Subcutaneous adipose tissue (tissue), 4 donors: ENCODE results near the gene KATNB1. TPM values are rescaled to one million over a fixed set of nuclear protein-coding genes. Genes with fewer than 3 reads are reported as not detected.

Experiments
- CTCF ChIP-seq: fragments of 450-650 bp; IDR thresholded peaks from one replicate; pipeline ENCODE4 v1.5.1; 2016; ENCODE audit warnings: low read depth, mild to moderate bottlenecking, control low read depth, antibody characterized with exemption, moderate library complexity
- total RNA-seq, 4 donors: library from RNA; depleted of rRNA; stranded (reverse); fragments of >200 nt; gene quantifications; one replicate each; pipeline ENCODE4 v1.1.0, GENCODE V29; 2016

Gene KATNB1
- total RNA-seq, 4 donors from 2014 or later: 8.6 to 14.3 (median 10.7) TPM

GRCh38 chr16:57757326-57757786, 21.8 kb downstream of the KATNB1 start:
- no peak for TF ChIP-seq CTCF

GRCh38 chr16:57757883-57758282, 22.3 kb downstream of the KATNB1 start:
- no peak for TF ChIP-seq CTCF

GRCh38 chr16:57758331-57759117, 23.0 kb downstream of the KATNB1 start:
- no peak for TF ChIP-seq CTCF

- no peak for TF ChIP-seq CTCF
Observed at GRCh38 chr16:57759131-57759530, 23.6 kb downstream of the KATNB1 start.

GRCh38 chr16:57759541-57760356, 24.2 kb downstream of the KATNB1 start:
- no peak for TF ChIP-seq CTCF

- no peak for TF ChIP-seq CTCF
Observed at GRCh38 chr16:57760357-57761160, 25.0 kb downstream of the KATNB1 start.
